Peyer's patch (tissue), 4 donors: ENCODE results near the gene JCAD. TPM values are rescaled to one million over a fixed set of nuclear protein-coding genes. Genes with fewer than 3 reads are reported as not detected.

Experiments used
- DNase-seq, 3 donors: peaks; one replicate each; pipeline ENCODE4 v3.0.0-alpha.2; 2017 to 2019
- H3K27ac ChIP-seq, 4 donors: fragments of 200-600 bp; sonication (generic); one replicate each; pipeline ENCODE4 v1.5.1; 2016 to 2019
- H3K27me3 ChIP-seq, 2 donors: fragments of 200-600 bp; sonication (generic); one replicate each; pipeline ENCODE4 v1.5.1; 2019
- H3K36me3 ChIP-seq, 3 donors: fragments of 200-600 bp; sonication (generic); one replicate each; pipeline ENCODE4 v1.5.1; 2016 to 2019
- H3K4me1 ChIP-seq, 4 donors: fragments of 200-600 bp; sonication (generic); one replicate each; pipeline ENCODE4 v1.5.1; 2016 to 2019
- H3K4me3 ChIP-seq, 4 donors: fragments of 200-600 bp; sonication (generic); 1 replicate in 3 of 4; 2 replicates in 1 of 4; pipeline ENCODE4 v1.5.1; 2016 to 2019; ENCODE audit warnings: mild to moderate bottlenecking in 1 of 4
- H3K9me3 ChIP-seq, 4 donors: fragments of 200-600 bp; sonication (generic); one replicate each; pipeline ENCODE4 v1.5.1; 2016 to 2019; ENCODE audit warnings: mild to moderate bottlenecking in 1 of 4
- POLR2A ChIP-seq, 2 donors: fragments of 450-650 bp; IDR thresholded peaks; one replicate each; pipeline ENCODE4 v1.5.1; 2017; ENCODE audit warnings: antibody characterized with exemption in 2 of 2, mild to moderate bottlenecking in 2 of 2, moderate library complexity in 2 of 2
- total RNA-seq, 4 donors: library from RNA; depleted of rRNA; stranded (reverse); fragments of >200 nt; gene quantifications; one replicate each; pipeline ENCODE4 v1.1.0, GENCODE V29; 2016
- TF ChIP-seq, protein P1 (sequence below), 6 experiments: fragments of 450-650 bp in 4 of 6; fragments of 200-600 bp in 2 of 6; sonication (generic) in 1 of 6; IDR thresholded peaks; one replicate each; pipeline ENCODE4 v1.5.1; 2017 to 2019; ENCODE audit warnings: antibody characterized with exemption in 6 of 6, mild to moderate bottlenecking in 3 of 6, moderate library complexity in 1 of 6

JCAD gene
- total RNA-seq, 4 donors from 2014 or later = 0.53 to 5.8 (median 2.6) TPM

DNA sequence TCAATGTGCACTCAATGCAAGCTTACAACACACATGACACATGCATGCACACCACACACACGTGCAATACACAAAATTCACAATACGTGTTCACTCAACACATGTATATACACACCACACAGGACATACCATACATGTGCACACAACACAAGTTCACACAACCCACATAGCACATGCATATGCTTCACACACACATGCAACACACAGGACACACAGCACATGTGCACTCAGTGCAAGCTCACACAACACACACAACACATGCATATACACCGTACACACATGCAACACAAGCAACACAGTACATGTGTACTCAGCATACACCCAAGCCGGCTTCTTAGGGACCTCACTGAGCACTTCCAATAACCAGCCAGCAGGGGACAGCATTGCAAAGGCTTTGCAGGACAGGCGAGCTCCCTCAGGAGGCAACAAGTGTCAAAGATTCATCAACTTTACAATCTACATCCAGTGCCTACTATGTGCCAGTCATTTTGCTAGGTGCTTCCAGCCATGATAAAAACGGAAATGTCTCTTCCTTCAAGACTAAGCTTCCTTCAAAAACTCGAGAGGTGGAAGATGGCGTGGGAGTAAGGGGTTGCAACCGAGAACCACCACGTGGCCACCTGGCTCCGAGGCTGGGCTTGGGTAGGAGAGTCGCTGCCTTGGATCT, 61.1 kb downstream of the JCAD start:
- no peak overlapping the region for H3K4me3 ChIP-seq
- no peaks in the 10 kb centered on the region for H3K36me3 ChIP-seq
- H3K27ac ChIP-seq = no peak overlapping the region
- no peak for TF ChIP-seq POLR2A (IDR thresholded peaks at IDR 0.05)
- TF ChIP-seq, protein P1, sequence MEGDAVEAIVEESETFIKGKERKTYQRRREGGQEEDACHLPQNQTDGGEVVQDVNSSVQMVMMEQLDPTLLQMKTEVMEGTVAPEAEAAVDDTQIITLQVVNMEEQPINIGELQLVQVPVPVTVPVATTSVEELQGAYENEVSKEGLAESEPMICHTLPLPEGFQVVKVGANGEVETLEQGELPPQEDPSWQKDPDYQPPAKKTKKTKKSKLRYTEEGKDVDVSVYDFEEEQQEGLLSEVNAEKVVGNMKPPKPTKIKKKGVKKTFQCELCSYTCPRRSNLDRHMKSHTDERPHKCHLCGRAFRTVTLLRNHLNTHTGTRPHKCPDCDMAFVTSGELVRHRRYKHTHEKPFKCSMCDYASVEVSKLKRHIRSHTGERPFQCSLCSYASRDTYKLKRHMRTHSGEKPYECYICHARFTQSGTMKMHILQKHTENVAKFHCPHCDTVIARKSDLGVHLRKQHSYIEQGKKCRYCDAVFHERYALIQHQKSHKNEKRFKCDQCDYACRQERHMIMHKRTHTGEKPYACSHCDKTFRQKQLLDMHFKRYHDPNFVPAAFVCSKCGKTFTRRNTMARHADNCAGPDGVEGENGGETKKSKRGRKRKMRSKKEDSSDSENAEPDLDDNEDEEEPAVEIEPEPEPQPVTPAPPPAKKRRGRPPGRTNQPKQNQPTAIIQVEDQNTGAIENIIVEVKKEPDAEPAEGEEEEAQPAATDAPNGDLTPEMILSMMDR (IDR thresholded peaks at IDR 0.05) = peak; percentile 49 to 93 (median 90)
- H3K4me1 ChIP-seq = no peaks in the 10 kb centered on the region
- no peaks in the 10 kb centered on the region for H3K27me3 ChIP-seq
- DNase-seq = peak; percentile 56 to 87 (median 68)
- H3K9me3 ChIP-seq = no peaks in the 10 kb centered on the region

DNA sequence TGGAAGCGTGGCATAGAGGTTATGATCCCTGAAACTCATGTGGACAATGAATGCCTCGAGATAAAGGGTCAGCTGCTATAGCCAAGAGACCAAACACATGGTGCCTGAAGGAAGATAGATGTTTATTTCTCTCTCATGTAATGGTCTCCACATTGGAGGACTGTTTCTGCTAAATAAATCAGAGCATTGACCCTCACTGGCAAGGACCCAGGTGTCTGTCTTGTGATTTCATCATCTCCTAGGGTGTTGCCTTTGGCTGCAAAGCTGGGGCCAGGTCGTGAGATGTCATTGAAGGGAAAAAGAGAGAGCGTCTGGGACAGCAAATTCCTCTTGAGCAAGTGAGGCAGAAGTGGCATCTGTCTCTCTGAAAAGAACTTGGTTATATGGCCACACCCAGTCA, 64.6 kb downstream of the JCAD start:
- DNase-seq = no peak
- TF ChIP-seq, protein P1 (IDR thresholded peaks at IDR 0.05) = no peak
- no peak for TF ChIP-seq POLR2A (IDR thresholded peaks at IDR 0.05)
- no peaks in the 10 kb centered on the region for H3K9me3 ChIP-seq

DNA sequence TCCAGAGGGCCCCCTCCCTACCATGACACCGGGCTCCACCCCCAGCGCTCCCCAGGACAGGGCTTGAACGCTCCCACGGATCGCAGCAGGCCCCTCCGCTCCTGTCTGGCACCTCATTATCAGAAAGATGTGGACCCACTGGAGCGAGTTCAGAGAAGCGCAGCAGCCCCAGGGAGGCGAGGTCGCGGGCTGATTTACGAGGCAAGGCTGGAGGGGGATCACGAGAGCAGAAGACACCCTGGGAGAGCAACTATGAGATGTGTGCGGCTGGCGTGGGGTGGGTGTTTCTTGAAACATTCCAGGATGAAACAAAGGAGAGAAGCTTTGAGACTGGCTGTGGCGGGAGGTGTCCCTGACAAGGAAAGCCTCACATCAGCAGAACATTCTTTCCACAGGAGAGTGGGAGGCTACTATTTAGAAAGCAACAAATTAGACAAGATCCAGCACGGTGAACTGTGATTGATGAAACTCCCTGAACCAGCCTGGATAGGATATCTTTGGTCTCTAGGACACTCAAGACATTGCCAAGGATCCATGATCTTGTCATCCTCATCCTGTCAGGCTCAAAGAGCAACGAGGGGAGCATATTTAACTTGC, 66.0 kb downstream of the JCAD start:
- no peak for DNase-seq
- H3K27me3 ChIP-seq = no peaks in the 10 kb centered on the region
- H3K36me3 ChIP-seq = no peaks in the 10 kb centered on the region
- TF ChIP-seq, protein P1 (IDR thresholded peaks at IDR 0.05) = no peak
- TF ChIP-seq POLR2A (IDR thresholded peaks at IDR 0.05) = no peak
- H3K4me1 ChIP-seq = no peaks in the 10 kb centered on the region
- no peak overlapping the region for H3K4me3 ChIP-seq
- no peaks in the 10 kb centered on the region for H3K9me3 ChIP-seq
- H3K27ac ChIP-seq = peak overlapping the region in 1 of 4 donors; percentile 17

More for the DNA sequence above, 64.6 kb downstream of the JCAD start:
- Histone ChIP-seq H3K27ac (no peak overlapping the region), H3K4me3 (no peak overlapping the region), H3K36me3 (no peaks in the 10 kb centered on the region), H3K27me3 (no peaks in the 10 kb centered on the region), H3K4me1 (no peaks in the 10 kb centered on the region)

DNA sequence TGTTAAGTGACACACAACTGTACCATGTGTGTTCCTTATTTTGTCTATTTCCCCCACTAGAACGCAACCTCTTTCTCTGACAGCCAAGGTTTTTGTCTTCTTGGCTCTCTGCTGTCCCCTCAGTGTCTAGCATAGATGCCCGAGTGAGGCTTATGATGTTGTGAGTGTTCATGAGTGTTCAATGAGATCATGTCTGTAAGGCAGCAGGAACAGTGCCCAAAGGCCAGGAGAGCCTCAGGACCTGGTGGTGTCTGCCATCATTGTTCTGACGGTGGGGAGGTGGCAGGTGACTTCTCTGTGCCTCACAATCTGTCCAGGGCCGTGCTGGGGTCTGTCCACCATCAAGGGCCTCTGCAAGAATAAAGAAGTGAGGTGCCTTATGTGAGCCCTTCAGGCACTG, 66.5 kb downstream of the JCAD start:
- H3K27ac ChIP-seq = peak overlapping the region in 1 of 4 donors; percentile 17
- H3K4me3 ChIP-seq = no peak overlapping the region
- TF ChIP-seq POLR2A (IDR thresholded peaks at IDR 0.05) = no peak
- TF ChIP-seq, protein P1 (IDR thresholded peaks at IDR 0.05) = no peak
- H3K9me3 ChIP-seq = no peaks in the 10 kb centered on the region
- no peak for DNase-seq
- no peaks in the 10 kb centered on the region for H3K36me3 ChIP-seq
- no peaks in the 10 kb centered on the region for H3K4me1 ChIP-seq
- no peaks in the 10 kb centered on the region for H3K27me3 ChIP-seq

DNA sequence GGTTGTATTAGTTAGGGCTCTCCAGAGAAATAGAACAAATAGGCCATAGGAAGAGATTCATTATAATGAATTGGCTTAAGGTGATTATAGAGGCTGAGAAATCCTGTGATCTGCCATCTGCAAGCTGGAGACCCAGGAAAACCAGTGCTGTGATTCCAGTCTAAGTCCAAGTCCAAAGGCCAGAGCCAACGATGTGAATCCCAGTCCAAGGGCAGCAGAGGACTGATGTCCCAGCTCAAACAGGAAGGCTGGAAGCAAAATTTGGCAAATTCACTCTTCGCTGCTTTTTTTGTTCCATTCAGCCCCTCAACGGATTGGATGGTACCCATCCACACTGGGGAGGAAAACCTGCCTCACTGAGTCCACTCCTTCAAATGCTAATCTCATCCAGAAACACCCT, 68.0 kb downstream of the JCAD start:
- DNase-seq = no peak
- Histone ChIP-seq H3K4me3 (no peak overlapping the region), H3K27me3 (no peaks in the 10 kb centered on the region), H3K9me3 (no peaks in the 10 kb centered on the region), H3K4me1 (no peaks in the 10 kb centered on the region), H3K27ac (no peak overlapping the region), H3K36me3 (no peaks in the 10 kb centered on the region)
- no peak for TF ChIP-seq POLR2A (IDR thresholded peaks at IDR 0.05)
- TF ChIP-seq, protein P1 (IDR thresholded peaks at IDR 0.05) = no peak
